Stimulated activated CD4-positive, alpha-beta T cell treated with anti-CD3 and anti-CD28 coated beads, TNF-alpha, amount 100 ng/mL, for 1 hour (primary cell): ENCODE data around the gene CCDC83.
A peak's percentile ranks its signal among the peaks of the same experiment; 100 is the strongest.
"Not testable (repeated sequence)": the region's sequence is repeated elsewhere in the genome, so short reads cannot be mapped to it uniquely, and the experiment has no call there.

Experiments
- DNase-seq, 3 donors: peaks; one replicate each; pipeline ENCODE4 v3.0.0-alpha.2; 2020; ENCODE audit warnings: low read depth in 3 of 3, low spot score in 1 of 3

Gene CCDC83

GRCh38 chr11:85835263-85835662 is 19.9 kb upstream of the CCDC83 start:
- no peak for DNase-seq

GRCh38 chr11:85835729-85836128 is 19.5 kb upstream of the CCDC83 start:
- DNase-seq: no peak

GRCh38 chr11:85840932-85841331 is 14.3 kb upstream of the CCDC83 start:
- not testable (repeated sequence) for DNase-seq

DNA sequence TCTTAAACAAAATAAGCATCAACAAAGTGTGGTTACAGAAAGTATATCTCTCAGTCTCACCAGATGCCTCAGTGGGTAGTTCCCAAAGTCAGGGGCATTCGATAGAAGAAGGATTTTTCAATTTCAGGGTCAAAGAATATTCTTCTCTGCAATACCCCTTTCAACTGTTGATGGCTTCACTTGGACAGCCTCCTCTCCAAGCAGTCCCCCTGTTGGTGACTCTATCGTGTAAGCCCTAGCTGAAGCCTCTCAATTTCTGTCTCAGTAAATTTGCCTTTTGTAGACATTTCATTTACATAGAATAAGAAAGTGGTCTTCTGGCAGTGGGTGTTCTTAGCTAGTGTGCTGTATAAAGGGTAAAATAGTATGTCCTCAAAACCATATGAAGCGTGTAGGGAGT is 11.3 kb upstream of the CCDC83 start:
- no peak for DNase-seq

DNA sequence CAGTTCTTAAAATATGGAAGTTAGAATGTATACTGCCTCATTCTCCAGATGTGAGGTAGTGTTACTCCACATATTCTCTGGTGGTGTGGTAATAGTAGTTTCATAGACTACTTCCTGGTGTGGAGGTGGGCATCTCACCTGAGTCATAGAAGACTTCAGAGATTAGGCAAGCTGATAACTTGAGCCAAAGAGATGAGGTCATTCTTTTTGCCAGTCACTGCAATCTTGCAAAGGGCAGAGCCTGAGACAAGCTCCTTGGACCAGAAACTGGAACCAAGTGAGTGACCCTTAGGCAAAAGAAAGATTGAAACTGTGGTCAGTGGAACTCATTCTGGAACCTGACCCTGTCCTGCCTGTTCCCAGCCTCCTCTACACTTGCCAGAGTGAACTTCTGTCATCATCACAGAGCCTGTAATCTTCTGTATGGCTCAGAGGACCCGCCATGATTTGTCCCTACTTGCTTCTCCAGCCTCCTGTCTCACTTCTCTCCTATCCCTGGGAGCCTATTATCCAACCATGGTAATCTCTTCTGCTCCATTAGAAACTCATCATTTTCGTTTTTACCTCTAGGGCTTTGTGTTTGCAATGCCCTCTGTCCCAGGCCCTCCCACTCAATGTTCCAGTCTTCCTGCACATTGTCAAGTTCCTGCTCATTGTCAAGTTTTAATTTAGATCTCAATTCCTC is 10.6 kb upstream of the CCDC83 start:
- DNase-seq: no peak

DNA sequence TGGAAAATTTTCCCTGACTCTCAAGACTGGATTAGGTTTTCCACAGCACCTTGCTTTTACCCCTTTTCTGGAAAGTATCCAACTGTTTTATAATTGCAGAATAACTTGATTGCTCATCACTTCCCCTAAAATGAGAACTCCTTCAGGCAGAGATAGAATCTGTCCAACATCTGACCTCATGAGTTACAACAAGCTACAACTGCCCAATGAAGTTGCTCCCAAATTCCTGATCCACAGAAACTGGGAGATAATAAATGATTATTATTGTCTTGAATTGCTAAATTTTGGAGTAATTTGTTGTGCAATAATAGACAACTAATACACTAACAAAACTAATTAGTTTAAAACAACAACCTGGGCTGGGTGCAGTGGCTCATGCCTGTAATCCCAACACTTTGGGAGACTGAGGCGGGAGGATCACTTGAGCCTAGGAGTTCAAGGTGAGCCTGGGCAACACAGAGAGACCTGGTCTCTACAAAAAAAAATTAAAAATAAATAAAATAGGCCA is 10.0 kb upstream of the CCDC83 start:
- no peak for DNase-seq

DNA sequence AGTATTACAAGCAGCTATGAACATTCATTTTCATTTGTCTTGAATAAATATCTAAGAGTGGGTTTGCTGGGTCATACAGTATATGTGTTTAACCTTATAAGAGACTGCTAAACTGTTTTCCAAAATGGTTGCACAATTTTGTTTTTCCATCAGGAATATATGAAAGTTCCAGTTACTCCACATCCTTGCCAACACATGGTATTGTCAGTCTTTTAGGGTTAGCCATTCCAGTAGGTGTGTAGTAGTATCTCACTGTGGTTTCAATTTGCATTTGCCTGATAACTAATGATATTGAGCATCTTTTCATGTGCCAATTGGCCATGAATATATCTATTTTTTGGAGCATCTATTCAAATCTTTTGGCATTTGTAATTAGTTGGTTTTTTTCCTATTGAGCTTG is 7.7 kb upstream of the CCDC83 start:
- no peak for DNase-seq

- no peak for DNase-seq
Observed at GRCh38 chr11:85848006-85848405, 7.2 kb upstream of the CCDC83 start.

- no peak for DNase-seq
Observed at GRCh38 chr11:85848556-85848955, 6.6 kb upstream of the CCDC83 start.

- DNase-seq: not testable (repeated sequence)
Observed at GRCh38 chr11:85852754-85853153, 2.4 kb upstream of the CCDC83 start.

DNA sequence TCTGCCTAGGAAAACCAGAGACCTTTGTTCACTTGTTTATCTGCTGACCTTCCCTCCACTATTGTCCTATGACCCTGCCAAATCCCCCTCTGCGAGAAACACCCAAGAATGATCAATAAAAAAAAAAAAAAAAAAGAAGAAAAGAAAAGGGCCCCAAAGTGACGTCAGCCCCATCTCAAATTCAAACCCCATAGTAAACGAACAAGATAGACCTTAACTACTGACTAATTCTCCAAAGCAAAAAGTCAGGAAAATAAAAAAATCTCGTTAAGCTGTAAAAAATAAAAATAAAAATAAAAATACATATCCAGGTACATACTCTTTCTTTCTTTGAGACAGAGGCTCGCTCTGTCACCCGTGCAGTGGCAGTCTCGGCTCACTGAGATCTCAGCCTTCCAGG is 1.6 kb upstream of the CCDC83 start:
- not testable (repeated sequence) for DNase-seq

DNA sequence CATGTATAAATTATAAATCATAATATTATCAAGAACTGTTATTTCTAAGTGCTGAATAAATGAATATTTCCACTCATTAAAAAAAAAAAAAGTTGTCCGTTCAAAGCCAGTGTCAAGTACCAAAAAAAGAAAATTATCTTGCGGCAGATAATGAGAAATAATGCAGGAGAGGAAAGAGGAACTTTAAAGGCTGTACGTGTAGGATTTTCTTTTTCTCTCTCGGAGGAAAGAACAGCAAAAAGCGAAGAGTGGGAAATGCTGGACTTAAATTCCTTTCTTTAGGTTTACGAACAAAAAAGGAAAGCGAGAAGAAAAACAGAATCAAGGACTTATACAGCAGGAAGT is 999 bp upstream of the CCDC83 start:
- no peak for DNase-seq

DNA sequence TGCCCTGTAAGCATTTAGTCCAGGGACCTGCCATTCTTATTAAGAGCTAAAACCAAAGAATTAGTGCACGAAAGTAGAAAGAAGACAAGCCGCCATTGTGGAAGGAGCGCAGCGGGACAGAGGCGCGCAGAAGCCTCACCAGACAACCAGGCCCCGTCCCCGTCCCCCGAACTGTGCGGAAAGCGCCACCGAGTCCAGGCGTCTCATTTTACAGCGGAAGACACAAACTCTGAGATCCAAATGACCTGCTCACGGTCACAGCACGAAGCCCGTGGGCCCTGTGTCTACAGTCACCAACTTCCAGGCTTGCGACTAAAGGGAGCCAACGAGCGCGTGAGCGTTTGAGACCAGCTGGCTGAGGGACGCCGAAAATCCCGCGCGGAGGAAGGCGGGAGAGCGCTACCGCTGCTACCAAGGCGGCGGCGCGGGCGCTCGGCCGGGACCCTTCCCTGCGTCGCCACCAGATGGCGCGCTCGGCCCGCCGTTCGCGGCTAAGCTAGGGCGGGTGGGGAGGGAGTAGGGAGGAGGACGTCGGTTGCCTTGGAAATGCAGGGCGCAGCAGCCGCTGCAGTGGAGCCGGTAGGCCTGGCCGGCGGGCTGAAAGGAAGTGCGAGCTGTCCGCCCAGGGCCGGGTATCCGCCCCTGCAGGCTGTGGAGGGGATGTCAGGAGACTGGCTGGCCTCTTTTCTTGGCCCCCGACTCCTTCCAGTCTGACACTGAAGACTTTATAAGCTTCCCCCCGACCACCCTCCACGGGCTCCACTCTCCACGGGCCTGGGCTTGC is 434 bp upstream of the CCDC83 start:
- peak; percentile 68 to 94 (median 90) for DNase-seq

DNA sequence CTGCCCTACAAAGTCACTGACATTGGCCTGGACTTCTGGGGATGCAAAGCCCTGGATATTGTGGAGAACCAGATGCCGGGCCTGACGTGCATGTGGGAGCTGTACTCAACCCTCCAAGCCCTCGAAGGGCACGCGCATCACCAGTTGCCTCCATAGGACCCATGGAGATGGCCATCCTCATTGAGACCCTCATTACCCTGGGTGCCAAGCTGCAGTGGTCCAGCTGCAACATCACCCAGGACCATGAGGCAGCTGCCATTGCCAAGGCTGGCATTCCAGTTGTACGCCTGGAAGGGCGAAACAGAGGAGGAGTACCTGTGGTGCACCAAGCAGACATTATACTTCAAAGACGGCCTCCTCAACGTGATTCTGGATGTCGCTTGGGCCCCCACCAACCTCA is 1.9 kb downstream of the CCDC83 start:
- DNase-seq: no peak

- DNase-seq: not testable (repeated sequence)
Observed at GRCh38 chr11:85859541-85859940, 4.4 kb downstream of the CCDC83 start.

DNA sequence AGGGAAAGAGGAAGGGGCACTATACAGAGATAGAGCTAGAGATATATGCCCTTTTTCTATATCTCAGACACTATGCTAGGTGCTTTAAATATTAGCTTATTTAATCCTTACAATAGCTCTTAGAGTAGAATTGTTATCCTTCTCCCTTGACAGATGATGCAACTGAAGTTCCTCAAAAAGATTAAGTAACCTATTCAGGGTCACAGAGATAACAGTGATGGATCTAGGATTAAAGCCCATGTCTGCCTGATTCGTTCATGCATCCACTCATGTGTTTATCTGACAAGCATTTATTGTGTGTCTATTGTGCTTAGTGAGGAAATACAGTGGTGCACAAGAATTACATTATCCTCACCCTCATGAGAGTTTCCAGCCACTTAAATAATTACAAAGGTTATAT is 8.7 kb downstream of the CCDC83 start:
- no peak for DNase-seq

DNA sequence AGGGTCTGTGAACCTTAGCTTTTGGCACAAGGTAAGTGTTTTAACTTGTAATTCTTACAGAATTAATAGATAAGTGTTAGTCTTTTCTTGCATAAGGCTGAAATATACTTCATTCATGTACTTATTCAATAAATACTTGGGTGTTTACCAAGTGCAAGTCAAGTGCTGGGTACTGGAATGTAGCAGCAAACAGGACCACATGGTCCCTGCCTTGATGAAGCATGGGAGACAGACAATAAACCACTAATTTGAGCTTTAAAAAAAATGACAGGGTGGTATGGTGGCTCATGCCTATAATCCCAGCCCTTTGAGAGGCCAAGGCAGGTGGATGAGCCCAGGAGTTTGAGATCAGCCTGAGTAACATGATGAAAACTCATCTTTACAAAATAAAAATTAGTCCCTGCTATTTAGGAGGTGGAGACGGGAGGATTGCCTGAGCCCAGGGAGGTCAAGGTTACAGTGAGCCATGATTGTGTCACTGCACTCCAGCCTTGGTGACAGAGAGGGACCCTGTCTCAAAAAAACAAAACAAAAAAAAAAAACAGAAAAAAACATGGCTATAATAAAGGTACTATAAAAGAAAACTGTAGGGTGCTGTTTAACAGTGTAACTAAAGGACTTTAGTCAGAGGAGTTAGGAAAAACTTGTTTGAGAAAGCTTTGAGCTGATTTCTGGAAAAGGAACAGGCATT is 11.1 kb downstream of the CCDC83 start:
- no peak for DNase-seq

GRCh38 chr11:85867751-85868150 is 12.6 kb downstream of the CCDC83 start:
- no peak for DNase-seq

DNA sequence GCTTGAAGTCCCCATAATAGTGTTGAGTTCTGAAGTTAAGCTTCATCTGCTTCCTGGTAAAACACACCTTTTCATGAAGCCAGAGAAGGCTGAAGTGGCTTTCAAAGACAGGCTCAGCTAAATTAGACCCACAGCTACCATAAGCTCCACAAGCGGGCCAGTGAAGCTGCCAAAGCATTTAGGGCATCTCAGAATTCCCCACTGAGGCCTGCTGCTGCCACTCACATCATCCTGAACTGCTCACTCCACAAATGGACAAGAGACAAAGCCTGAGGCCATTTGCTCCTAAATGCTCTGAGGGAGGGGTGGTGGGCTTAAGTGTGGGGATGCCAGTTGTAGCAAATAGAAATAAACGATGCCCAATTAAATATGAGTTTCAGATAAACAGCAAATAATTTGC is 14.6 kb downstream of the CCDC83 start:
- DNase-seq: no peak

DNA sequence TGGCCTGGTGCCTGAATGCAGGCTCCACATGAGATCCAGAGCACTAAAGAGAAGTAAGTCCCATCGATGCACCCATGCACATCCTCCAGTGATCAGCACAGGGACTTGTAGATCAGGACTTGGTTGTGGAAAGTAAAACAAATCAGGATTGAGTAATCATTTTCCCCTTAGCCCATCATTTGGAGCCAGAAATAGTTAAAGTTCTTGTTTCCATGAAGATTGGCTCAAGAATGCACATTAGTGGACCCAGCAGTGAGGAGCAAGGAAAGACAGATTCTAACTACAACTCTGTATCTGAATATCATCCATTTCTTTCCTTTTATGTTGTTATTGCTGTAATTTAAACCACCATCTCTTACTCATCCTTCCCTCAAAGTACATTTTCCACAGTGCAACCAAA is 19.1 kb downstream of the CCDC83 start:
- no peak for DNase-seq

- DNase-seq: no peak
Observed at GRCh38 chr11:85875505-85875904, 20.3 kb downstream of the CCDC83 start.

GRCh38 chr11:85884581-85885021 is 29.4 kb downstream of the CCDC83 start:
- DNase-seq: no peak
